ENCODE measurements around the gene PXDC1. TPM values are rescaled to one million over a fixed set of nuclear protein-coding genes. Genes with fewer than 3 reads are reported as not detected.
A peak's percentile ranks its signal among the peaks of the same experiment; 100 is the strongest.

PXDC1 gene
- polyA plus RNA-seq, 2 donors = 10.0 to 13.1 TPM

- no peaks in the 10 kb centered on the region for H3K27me3 ChIP-seq (ENCODE audit: control insufficient read depth in 1 of 2, insufficient read depth in 2 of 2, low read length in 2 of 2)
- no peak overlapping the region for H3K4me3 ChIP-seq (ENCODE audit: low read depth in 1 of 2, low read length in 2 of 2)
- WGBS, 2 donors = 74 to 75% methylated on average over 17 of the region's 17 CpGs
- H3K27ac ChIP-seq (ENCODE audit: low read depth in 2 of 2, low read length in 1 of 2) = no peak overlapping the region
- H3K4me1 ChIP-seq (ENCODE audit: control insufficient read depth in 2 of 2, insufficient read depth in 2 of 2, low read length in 1 of 2) = peaks cover 0 to 5% of the 10 kb centered on the region in 2 donors
- no peaks in the 10 kb centered on the region for H3K9me3 ChIP-seq (ENCODE audit: control insufficient read depth in 2 of 2, insufficient read depth in 1 of 2, low read depth in 1 of 2, low read length in 1 of 2)
- no peaks in the 10 kb centered on the region for H3K36me3 ChIP-seq (ENCODE audit: control insufficient read depth in 2 of 2, insufficient read depth in 2 of 2, low read length in 1 of 2)
Observed at GRCh38 chr6:3782876-3783832, 31.6 kb upstream of the PXDC1 start.

- Histone ChIP-seq H3K4me1 (ENCODE audit: control insufficient read depth in 2 of 2, insufficient read depth in 2 of 2, low read length in 1 of 2) (peaks cover 0 to 5% of the 10 kb centered on the region in 2 donors), H3K27ac (ENCODE audit: low read depth in 2 of 2, low read length in 1 of 2) (no peak overlapping the region), H3K27me3 (ENCODE audit: control insufficient read depth in 1 of 2, insufficient read depth in 2 of 2, low read length in 2 of 2) (no peaks in the 10 kb centered on the region), H3K9me3 (ENCODE audit: control insufficient read depth in 2 of 2, insufficient read depth in 1 of 2, low read depth in 1 of 2, low read length in 1 of 2) (no peaks in the 10 kb centered on the region), H3K4me3 (ENCODE audit: low read depth in 1 of 2, low read length in 2 of 2) (no peak overlapping the region), H3K36me3 (ENCODE audit: control insufficient read depth in 2 of 2, insufficient read depth in 2 of 2, low read length in 1 of 2) (no peaks in the 10 kb centered on the region)
- 87 to 91% methylated on average over 8 of the region's 8 CpGs for WGBS, 2 donors
Observed at GRCh38 chr6:3781504-3781903, 30.0 kb upstream of the PXDC1 start.

- Histone ChIP-seq H3K27me3 (ENCODE audit: control insufficient read depth in 1 of 2, insufficient read depth in 2 of 2, low read length in 2 of 2) (no peaks in the 10 kb centered on the region), H3K27ac (ENCODE audit: low read depth in 2 of 2, low read length in 1 of 2) (peak overlapping the region in 1 of 2 donors; percentile 7), H3K4me3 (ENCODE audit: low read depth in 1 of 2, low read length in 2 of 2) (no peak overlapping the region), H3K4me1 (ENCODE audit: control insufficient read depth in 2 of 2, insufficient read depth in 2 of 2, low read length in 1 of 2) (peaks cover 0 to 5% of the 10 kb centered on the region in 2 donors), H3K9me3 (ENCODE audit: control insufficient read depth in 2 of 2, insufficient read depth in 1 of 2, low read depth in 1 of 2, low read length in 1 of 2) (no peaks in the 10 kb centered on the region), H3K36me3 (ENCODE audit: control insufficient read depth in 2 of 2, insufficient read depth in 2 of 2, low read length in 1 of 2) (no peaks in the 10 kb centered on the region)
- WGBS, 2 donors = 90 to 94% methylated on average over 6 of the region's 6 CpGs
Observed at GRCh38 chr6:3779574-3779849, 28.0 kb upstream of the PXDC1 start.

GRCh38 chr6:3778701-3779573, 27.4 kb upstream of the PXDC1 start:
- H3K9me3 ChIP-seq (ENCODE audit: control insufficient read depth in 2 of 2, insufficient read depth in 1 of 2, low read depth in 1 of 2, low read length in 1 of 2) = no peaks in the 10 kb centered on the region
- WGBS, 2 donors = 52 to 73% methylated on average over 11 of the region's 11 CpGs
- no peaks in the 10 kb centered on the region for H3K36me3 ChIP-seq (ENCODE audit: control insufficient read depth in 2 of 2, insufficient read depth in 2 of 2, low read length in 1 of 2)
- H3K27me3 ChIP-seq (ENCODE audit: control insufficient read depth in 1 of 2, insufficient read depth in 2 of 2, low read length in 2 of 2) = no peaks in the 10 kb centered on the region
- H3K4me3 ChIP-seq (ENCODE audit: low read depth in 1 of 2, low read length in 2 of 2) = no peak overlapping the region
- peak overlapping the region; percentile 14 to 62 for H3K27ac ChIP-seq (ENCODE audit: low read depth in 2 of 2, low read length in 1 of 2)
- peaks cover 0 to 5% of the 10 kb centered on the region in 2 donors for H3K4me1 ChIP-seq (ENCODE audit: control insufficient read depth in 2 of 2, insufficient read depth in 2 of 2, low read length in 1 of 2)

- Histone ChIP-seq H3K27ac (ENCODE audit: low read depth in 2 of 2, low read length in 1 of 2) (peak overlapping the region in 1 of 2 donors; percentile 39), H3K27me3 (ENCODE audit: control insufficient read depth in 1 of 2, insufficient read depth in 2 of 2, low read length in 2 of 2) (no peaks in the 10 kb centered on the region), H3K4me3 (ENCODE audit: low read depth in 1 of 2, low read length in 2 of 2) (no peak overlapping the region), H3K9me3 (ENCODE audit: control insufficient read depth in 2 of 2, insufficient read depth in 1 of 2, low read depth in 1 of 2, low read length in 1 of 2) (no peaks in the 10 kb centered on the region), H3K36me3 (ENCODE audit: control insufficient read depth in 2 of 2, insufficient read depth in 2 of 2, low read length in 1 of 2) (no peaks in the 10 kb centered on the region), H3K4me1 (ENCODE audit: control insufficient read depth in 2 of 2, insufficient read depth in 2 of 2, low read length in 1 of 2) (peaks cover 0 to 5% of the 10 kb centered on the region in 2 donors)
- WGBS, 2 donors = 60 to 64% methylated on average over 18 of the region's 18 CpGs
Observed at GRCh38 chr6:3777730-3778461, 26.4 kb upstream of the PXDC1 start.

GRCh38 chr6:3776881-3777507, 25.5 kb upstream of the PXDC1 start:
- no peaks in the 10 kb centered on the region for H3K9me3 ChIP-seq (ENCODE audit: control insufficient read depth in 2 of 2, insufficient read depth in 1 of 2, low read depth in 1 of 2, low read length in 1 of 2)
- H3K27me3 ChIP-seq (ENCODE audit: control insufficient read depth in 1 of 2, insufficient read depth in 2 of 2, low read length in 2 of 2) = no peaks in the 10 kb centered on the region
- H3K4me1 ChIP-seq (ENCODE audit: control insufficient read depth in 2 of 2, insufficient read depth in 2 of 2, low read length in 1 of 2) = peaks cover 0 to 5% of the 10 kb centered on the region in 2 donors
- 87 to 92% methylated on average over 6 of the region's 6 CpGs for WGBS, 2 donors
- H3K4me3 ChIP-seq (ENCODE audit: low read depth in 1 of 2, low read length in 2 of 2) = no peak overlapping the region
- no peaks in the 10 kb centered on the region for H3K36me3 ChIP-seq (ENCODE audit: control insufficient read depth in 2 of 2, insufficient read depth in 2 of 2, low read length in 1 of 2)
- H3K27ac ChIP-seq (ENCODE audit: low read depth in 2 of 2, low read length in 1 of 2) = no peak overlapping the region

GRCh38 chr6:3775847-3776246, 24.3 kb upstream of the PXDC1 start:
- Histone ChIP-seq H3K27me3 (ENCODE audit: control insufficient read depth in 1 of 2, insufficient read depth in 2 of 2, low read length in 2 of 2) (no peaks in the 10 kb centered on the region), H3K9me3 (ENCODE audit: control insufficient read depth in 2 of 2, insufficient read depth in 1 of 2, low read depth in 1 of 2, low read length in 1 of 2) (no peaks in the 10 kb centered on the region), H3K4me1 (ENCODE audit: control insufficient read depth in 2 of 2, insufficient read depth in 2 of 2, low read length in 1 of 2) (peaks cover 0 to 4% of the 10 kb centered on the region in 2 donors), H3K36me3 (ENCODE audit: control insufficient read depth in 2 of 2, insufficient read depth in 2 of 2, low read length in 1 of 2) (no peaks in the 10 kb centered on the region), H3K4me3 (ENCODE audit: low read depth in 1 of 2, low read length in 2 of 2) (no peak overlapping the region), H3K27ac (ENCODE audit: low read depth in 2 of 2, low read length in 1 of 2) (no peak overlapping the region)
- WGBS, 2 donors = 93 to 97% methylated on average over 4 of the region's 4 CpGs

GRCh38 chr6:3775386-3775785, 23.9 kb upstream of the PXDC1 start:
- H3K4me3 ChIP-seq (ENCODE audit: low read depth in 1 of 2, low read length in 2 of 2) = no peak overlapping the region
- H3K27ac ChIP-seq (ENCODE audit: low read depth in 2 of 2, low read length in 1 of 2) = no peak overlapping the region
- 92 to 94% methylated on average over 7 of the region's 7 CpGs for WGBS, 2 donors
- no peaks in the 10 kb centered on the region for H3K27me3 ChIP-seq (ENCODE audit: control insufficient read depth in 1 of 2, insufficient read depth in 2 of 2, low read length in 2 of 2)
- H3K9me3 ChIP-seq (ENCODE audit: control insufficient read depth in 2 of 2, insufficient read depth in 1 of 2, low read depth in 1 of 2, low read length in 1 of 2) = no peaks in the 10 kb centered on the region
- H3K36me3 ChIP-seq (ENCODE audit: control insufficient read depth in 2 of 2, insufficient read depth in 2 of 2, low read length in 1 of 2) = no peaks in the 10 kb centered on the region
- H3K4me1 ChIP-seq (ENCODE audit: control insufficient read depth in 2 of 2, insufficient read depth in 2 of 2, low read length in 1 of 2) = peaks cover 0 to 4% of the 10 kb centered on the region in 2 donors
